Measurements from ENCODE around the gene DPP3.
A peak's percentile ranks its signal among the peaks of the same experiment; 100 is the strongest.
"Not testable (repeated sequence)": the region's sequence is repeated elsewhere in the genome, so short reads cannot be mapped to it uniquely, and the experiment has no call there.

Gene DPP3

GRCh38 chr11:66539170-66539869, 59.1 kb downstream of the DPP3 start:
- DNase-seq = no peak

- DNase-seq = no peak
Measured at GRCh38 chr11:66539870-66540213, 59.6 kb downstream of the DPP3 start.

GRCh38 chr11:66540598-66540997, 60.4 kb downstream of the DPP3 start:
- not testable (repeated sequence) for DNase-seq

- no peak for DNase-seq
Measured at GRCh38 chr11:66541892-66542291, 61.7 kb downstream of the DPP3 start.

DNA sequence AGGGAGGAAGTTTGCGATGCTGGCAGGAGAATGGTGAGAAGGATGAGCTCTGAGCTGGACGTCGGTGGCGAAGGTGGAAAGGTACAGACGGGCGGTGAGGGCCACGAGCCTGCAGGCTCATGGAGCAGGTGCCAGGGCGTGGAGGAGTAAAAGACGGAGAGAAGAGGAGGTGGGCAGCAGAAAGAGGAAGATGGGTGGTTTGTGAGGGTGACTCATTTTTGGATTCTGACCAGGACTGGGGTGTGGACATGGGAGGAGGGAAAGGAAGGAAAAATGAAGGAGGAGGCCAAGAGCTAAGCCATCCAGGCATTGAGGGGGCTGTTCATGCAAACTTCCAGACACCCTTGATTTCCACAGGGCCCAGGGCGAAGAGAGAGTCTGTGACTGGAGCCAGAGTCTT, 62.1 kb downstream of the DPP3 start:
- DNase-seq = no peak

DNA sequence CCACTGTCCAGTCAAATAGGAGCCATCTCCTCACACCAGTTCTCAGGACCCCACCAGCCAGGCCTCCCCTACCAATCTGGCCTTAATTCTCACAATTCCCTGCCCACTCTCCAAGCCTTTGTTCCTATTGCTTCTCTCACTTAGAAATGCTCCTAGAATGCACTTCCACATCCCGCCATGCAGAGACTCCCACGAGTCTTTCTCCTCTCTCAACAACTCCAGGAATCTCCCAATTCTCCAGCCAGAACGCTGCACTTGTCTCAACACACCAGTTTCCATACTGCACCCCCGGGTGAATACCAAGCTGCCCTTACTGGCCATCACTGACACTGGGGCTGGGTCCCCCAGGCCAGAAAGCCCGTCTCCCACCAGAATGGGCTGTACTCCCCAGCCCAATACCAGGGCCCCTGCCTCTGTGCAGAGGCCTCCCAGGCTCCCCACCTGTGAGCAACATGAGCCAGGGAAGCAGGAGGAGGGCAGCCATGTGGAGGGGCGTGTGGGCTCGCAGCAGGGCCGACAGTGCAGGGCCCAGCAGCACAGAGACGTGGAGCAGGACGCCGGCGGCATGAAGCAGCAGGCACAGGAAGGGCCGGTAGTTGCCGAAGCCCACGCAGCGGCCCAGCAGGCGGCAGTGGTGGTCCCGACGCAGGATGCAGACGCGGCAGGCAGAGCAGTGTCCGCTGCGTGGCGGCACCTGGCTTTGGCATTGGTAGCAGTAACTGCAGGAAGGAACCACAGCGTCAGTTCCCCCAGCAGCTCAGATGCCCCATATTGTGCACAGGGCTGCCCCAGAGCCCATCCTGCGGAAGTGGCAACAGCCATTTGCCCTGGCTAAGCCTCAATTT, 63.3 kb downstream of the DPP3 start:
- peak; percentile 49 to 57 for DNase-seq

- not testable (repeated sequence) for DNase-seq
Measured at GRCh38 chr11:66544952-66545351, 64.7 kb downstream of the DPP3 start.

GRCh38 chr11:66545701-66546367, 65.6 kb downstream of the DPP3 start, which contains the start of gene ZDHHC24:
Gene ZDHHC24, minus strand, starts transcription at chr11:66546048. Its CDS starts 45 bp downstream, at chr11:66546003.
- peak; percentile 96 to 97 for DNase-seq

DNA sequence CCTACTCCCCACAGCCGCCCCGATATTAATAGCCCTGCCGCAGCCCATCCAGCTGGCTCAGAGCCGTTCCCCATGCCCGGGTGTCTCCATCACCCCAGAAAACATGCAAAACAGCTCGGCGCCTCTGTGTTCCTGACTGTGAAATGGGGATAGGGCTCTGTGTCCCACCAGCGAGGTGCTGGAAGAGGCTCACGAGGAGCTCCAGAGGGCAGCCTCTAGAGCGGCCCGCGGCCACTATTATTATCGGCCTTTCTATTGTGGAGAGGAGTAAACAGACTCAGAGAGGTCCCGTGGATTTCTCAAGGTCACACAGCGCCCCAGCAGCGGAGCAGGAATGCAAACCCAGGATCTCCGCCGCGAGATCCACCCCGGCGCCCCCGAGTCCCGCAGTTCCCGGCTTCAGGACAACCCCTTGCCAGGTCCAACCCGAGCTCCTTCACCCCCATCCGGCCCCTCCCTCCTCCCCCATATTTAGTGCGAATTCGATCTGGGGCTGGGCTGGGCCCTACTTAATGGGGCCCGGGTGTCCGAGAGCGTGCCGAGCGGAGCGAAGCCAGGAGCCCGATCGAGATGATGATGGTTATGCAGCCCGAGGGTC, 66.2 kb downstream of the DPP3 start, which contains the start of gene ACTN3:
Gene ACTN3, plus strand, starts transcription at position 536 of the 598 bp plus-strand sequence. Its CDS starts 35 bp downstream, at position 571.
- peak; percentile 29 to 35 for DNase-seq

GRCh38 chr11:66546966-66547661, 66.9 kb downstream of the DPP3 start:
- DNase-seq = peak in 1 of 2 experiments; percentile 11

DNA sequence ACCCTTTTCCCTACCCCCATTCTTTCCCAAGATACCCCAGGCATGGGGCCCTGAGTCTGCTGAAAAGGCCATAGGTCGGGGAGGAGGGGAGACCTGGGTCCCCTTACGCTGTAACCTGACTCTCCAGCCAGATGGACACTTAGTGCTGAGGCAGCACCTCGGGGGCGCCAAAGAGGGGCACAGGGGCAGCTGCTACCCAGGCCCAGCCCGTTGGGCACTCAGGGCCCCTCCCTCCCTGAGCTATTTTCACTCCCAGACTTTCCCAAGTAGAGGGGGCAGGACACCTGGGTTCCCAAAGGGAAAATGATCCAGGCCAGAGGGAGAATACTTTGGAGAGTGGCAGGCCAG, 67.4 kb downstream of the DPP3 start:
- no peak for DNase-seq

DNA sequence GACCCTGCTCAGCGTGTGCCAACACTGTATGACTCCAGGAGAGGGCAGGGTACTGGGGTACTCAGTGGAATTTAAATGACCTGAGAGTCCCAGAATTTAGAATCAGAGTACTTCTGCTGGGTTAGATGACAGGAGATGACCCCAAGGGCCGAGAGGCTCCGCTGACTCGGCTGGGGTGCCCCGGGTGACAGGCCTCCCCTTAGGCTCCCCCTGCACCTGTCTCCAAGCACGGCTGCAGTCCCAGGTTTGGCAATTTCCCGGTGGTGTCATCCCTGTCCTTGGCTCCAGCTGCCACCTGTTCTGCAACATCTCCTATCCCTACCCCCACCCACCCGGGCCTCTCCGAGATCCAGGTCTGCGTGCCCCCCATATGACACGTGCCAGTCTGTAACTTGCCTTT, 67.8 kb downstream of the DPP3 start:
- no peak for DNase-seq

- no peak for DNase-seq
Measured at GRCh38 chr11:66548774-66549630, 68.8 kb downstream of the DPP3 start.

- DNase-seq = no peak
Measured at GRCh38 chr11:66549696-66550095, 69.5 kb downstream of the DPP3 start.

DNA sequence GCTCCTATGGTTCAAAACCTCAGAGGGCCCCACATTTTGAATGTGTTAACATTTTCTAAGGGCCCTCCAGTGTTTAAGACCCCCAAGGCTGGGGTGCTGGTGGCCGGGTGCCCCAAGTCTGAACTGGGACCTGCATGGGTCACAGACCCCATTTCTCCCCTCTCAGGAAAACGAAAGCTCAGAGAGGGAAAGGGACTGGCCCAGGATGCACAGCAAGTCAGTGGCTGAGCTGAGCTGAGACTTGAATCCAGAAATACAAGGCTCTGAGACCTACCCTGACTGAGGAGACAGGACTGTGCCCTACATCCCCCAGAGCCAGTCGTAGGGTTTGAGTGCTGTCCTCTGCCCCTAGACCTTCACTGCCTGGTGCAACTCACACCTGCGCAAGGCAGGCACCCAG, 70.7 kb downstream of the DPP3 start:
- no peak for DNase-seq

GRCh38 chr11:66554602-66555001, 74.4 kb downstream of the DPP3 start:
- DNase-seq = no peak

- no peak for DNase-seq
Measured at GRCh38 chr11:66555416-66555815, 75.2 kb downstream of the DPP3 start.

- DNase-seq = no peak
Measured at GRCh38 chr11:66556086-66556485, 75.9 kb downstream of the DPP3 start.

DNA sequence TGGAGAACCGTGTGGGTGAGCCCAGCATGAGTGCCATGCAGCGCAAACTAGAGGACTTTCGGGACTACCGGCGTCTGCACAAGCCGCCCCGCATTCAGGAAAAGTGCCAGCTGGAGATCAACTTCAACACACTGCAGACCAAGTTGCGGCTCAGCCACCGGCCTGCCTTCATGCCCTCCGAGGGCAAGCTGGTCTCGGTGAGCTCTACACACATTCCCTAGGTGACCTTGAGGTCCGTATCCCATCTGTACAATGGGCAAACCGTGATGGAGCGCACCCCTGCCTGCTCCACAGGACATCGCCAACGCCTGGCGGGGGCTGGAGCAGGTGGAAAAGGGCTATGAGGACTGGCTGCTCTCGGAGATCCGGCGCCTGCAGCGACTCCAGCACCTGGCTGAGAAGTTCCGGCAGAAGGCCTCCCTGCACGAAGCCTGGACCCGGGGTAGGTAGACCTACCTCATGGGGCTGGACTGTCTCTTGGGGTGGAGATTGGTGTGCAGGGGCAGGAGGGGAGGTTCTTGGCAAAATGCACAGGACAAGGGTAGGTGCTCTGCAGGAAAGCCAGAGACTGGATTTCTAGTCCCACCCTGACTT, 77.6 kb downstream of the DPP3 start:
- no peak for DNase-seq
